ENCODE results near the gene INKA1.
A peak's percentile ranks its signal among the peaks of the same experiment; 100 is the strongest.
"Not testable (repeated sequence)": the region's sequence is repeated elsewhere in the genome, so short reads cannot be mapped to it uniquely, and the experiment has no call there.

The INKA1 gene

GRCh38 chr3:49813497-49814174 lies 10.6 kb downstream of the INKA1 start, which contains the start of gene UBA7:
TSS of gene UBA7 (minus strand) at chr3:49813953. CDS start at chr3:49813787, 166 bp downstream.
- Histone ChIP-seq H3K27ac (replicated peaks; ENCODE audit: low read length) (no peak within 1 kb of the TSS), H3K9me3 (replicated peaks in 1 of 2; ENCODE audit: control insufficient read depth in 2 of 2, insufficient read depth in 1 of 2, low read depth in 1 of 2, low read length in 2 of 2) (no peaks in the 10 kb centered on the region), H3K14ac (ENCODE audit: low read length) (peak within 1 kb of the TSS; percentile 21), H2BK120ac (ENCODE audit: low read depth, low read length) (no peak within 1 kb of the TSS), H3K18ac (ENCODE audit: low read length) (peak within 1 kb of the TSS; percentile 27), H2BK12ac (ENCODE audit: low read length) (no peak within 1 kb of the TSS), H3K4me3 (ENCODE audit: low read length in 2 of 2) (no peak within 1 kb of the TSS), H2AFZ (ENCODE audit: low read length) (peak within 1 kb of the TSS; percentile 90), H4K8ac (ENCODE audit: low read depth, low read length) (no peak within 1 kb of the TSS), H2BK5ac (ENCODE audit: low read length) (no peak within 1 kb of the TSS), H4K91ac (ENCODE audit: low read depth, low read length, poor library complexity) (no peak within 1 kb of the TSS), H3K9ac (ENCODE audit: low read depth, low read length, poor library complexity) (peak within 1 kb of the TSS; percentile 63), H3K36me3 (replicated peaks in 1 of 2; ENCODE audit: control insufficient read depth in 2 of 2, insufficient read depth in 2 of 2, low read length in 2 of 2) (peaks cover 0 to 2% of the 10 kb centered on the region in 2 donors), H3K4ac (ENCODE audit: low read length) (no peak within 1 kb of the TSS), H3K79me1 (ENCODE audit: low read depth, low read length) (no peaks in the 10 kb centered on the region), H3K4me1 (ENCODE audit: control insufficient read depth in 2 of 2, insufficient read depth in 1 of 2, low read depth in 1 of 2, low read length in 2 of 2) (no peaks in the 10 kb centered on the region), H3K23ac (ENCODE audit: low read depth, low read length, poor library complexity) (peak within 1 kb of the TSS; percentile 91), H3K4me2 (ENCODE audit: insufficient read depth, low read length, poor library complexity, severe bottlenecking) (no peak within 1 kb of the TSS), H2AK5ac (ENCODE audit: low read depth, low read length) (no peak within 1 kb of the TSS), H2BK15ac (ENCODE audit: low read length) (peak within 1 kb of the TSS; percentile 9), H3K27me3 (ENCODE audit: control insufficient read depth in 3 of 3, insufficient read depth in 3 of 3, low read depth in 1 of 3, low read length in 3 of 3) (no peaks in the 10 kb centered on the region)
- no peak for DNase-seq (ENCODE audit: low spot score)
- WGBS, 2 donors (ENCODE audit: extremely low coverage in 2 of 2, insufficient read length in 2 of 2, insufficient replicate concordance in 1 of 2): no CpG with 5 or more reads among the region's 9 CpGs

DNA sequence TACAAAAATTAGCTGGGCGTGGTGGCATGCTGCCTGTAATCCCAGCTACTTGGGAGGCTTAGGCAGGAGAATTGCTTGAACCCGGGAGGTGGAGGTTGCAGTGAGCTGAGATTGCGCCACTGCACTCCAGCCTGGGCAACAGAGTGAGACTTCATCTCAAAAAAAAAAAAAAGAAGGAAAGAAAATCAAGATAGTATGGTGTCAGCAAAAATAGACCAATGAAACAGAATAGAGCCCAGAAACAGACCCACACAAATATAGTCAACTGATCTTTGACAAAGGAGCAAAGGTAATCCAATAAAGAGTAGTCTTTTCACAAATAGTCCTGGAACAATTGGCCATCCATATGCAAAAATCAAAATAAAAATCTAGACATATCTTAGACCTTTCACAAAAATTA lies 20.1 kb downstream of the INKA1 start:
- H3K23ac ChIP-seq (ENCODE audit: low read depth, low read length, poor library complexity); H3K79me1 ChIP-seq (ENCODE audit: low read depth, low read length); H2BK15ac ChIP-seq (ENCODE audit: low read length); H3K4ac ChIP-seq (ENCODE audit: low read length); H2BK12ac ChIP-seq (ENCODE audit: low read length); H3K9ac ChIP-seq (ENCODE audit: low read depth, low read length, poor library complexity); H4K8ac ChIP-seq (ENCODE audit: low read depth, low read length); H2AFZ ChIP-seq (ENCODE audit: low read length); H3K36me3 ChIP-seq (replicated peaks in 1 of 2; ENCODE audit: control insufficient read depth in 2 of 2, insufficient read depth in 2 of 2, low read length in 2 of 2); H2BK5ac ChIP-seq (ENCODE audit: low read length); H3K4me3 ChIP-seq (ENCODE audit: low read length in 2 of 2); H3K18ac ChIP-seq (ENCODE audit: low read length); H4K91ac ChIP-seq (ENCODE audit: low read depth, low read length, poor library complexity); DNase-seq (ENCODE audit: low spot score); H3K4me1 ChIP-seq (ENCODE audit: control insufficient read depth in 2 of 2, insufficient read depth in 1 of 2, low read depth in 1 of 2, low read length in 2 of 2); H2BK120ac ChIP-seq (ENCODE audit: low read depth, low read length); H3K27me3 ChIP-seq (ENCODE audit: control insufficient read depth in 3 of 3, insufficient read depth in 3 of 3, low read depth in 1 of 3, low read length in 3 of 3); H3K4me2 ChIP-seq (ENCODE audit: insufficient read depth, low read length, poor library complexity, severe bottlenecking); H2AK5ac ChIP-seq (ENCODE audit: low read depth, low read length); H3K9me3 ChIP-seq (replicated peaks in 1 of 2; ENCODE audit: control insufficient read depth in 2 of 2, insufficient read depth in 1 of 2, low read depth in 1 of 2, low read length in 2 of 2); H3K14ac ChIP-seq (ENCODE audit: low read length); H3K27ac ChIP-seq (replicated peaks; ENCODE audit: low read length): not testable (repeated sequence)
- no CpG with 5 or more reads among the region's 3 CpGs for WGBS, 2 donors (ENCODE audit: extremely low coverage in 2 of 2, insufficient read length in 2 of 2, insufficient replicate concordance in 1 of 2)

- no peak overlapping the region for H4K8ac ChIP-seq (ENCODE audit: low read depth, low read length)
- no peaks in the 10 kb centered on the region for H3K9me3 ChIP-seq (replicated peaks in 1 of 2; ENCODE audit: control insufficient read depth in 2 of 2, insufficient read depth in 1 of 2, low read depth in 1 of 2, low read length in 2 of 2)
- no peak overlapping the region for H2BK5ac ChIP-seq (ENCODE audit: low read length)
- no peak overlapping the region for H3K23ac ChIP-seq (ENCODE audit: low read depth, low read length, poor library complexity)
- H2BK12ac ChIP-seq (ENCODE audit: low read length): no peak overlapping the region
- H3K9ac ChIP-seq (ENCODE audit: low read depth, low read length, poor library complexity): no peak overlapping the region
- no CpG with 5 or more reads among the region's 6 CpGs for WGBS, 2 donors (ENCODE audit: extremely low coverage in 2 of 2, insufficient read length in 2 of 2, insufficient replicate concordance in 1 of 2)
- no peak overlapping the region for H4K91ac ChIP-seq (ENCODE audit: low read depth, low read length, poor library complexity)
- H3K36me3 ChIP-seq (replicated peaks in 1 of 2; ENCODE audit: control insufficient read depth in 2 of 2, insufficient read depth in 2 of 2, low read length in 2 of 2): peaks cover 27 to 35% of the 10 kb centered on the region in 2 donors
- H2BK15ac ChIP-seq (ENCODE audit: low read length): no peak overlapping the region
- H3K14ac ChIP-seq (ENCODE audit: low read length): no peak overlapping the region
- no peak overlapping the region for H3K4me2 ChIP-seq (ENCODE audit: insufficient read depth, low read length, poor library complexity, severe bottlenecking)
- H3K27me3 ChIP-seq (ENCODE audit: control insufficient read depth in 3 of 3, insufficient read depth in 3 of 3, low read depth in 1 of 3, low read length in 3 of 3): no peaks in the 10 kb centered on the region
- H2AK5ac ChIP-seq (ENCODE audit: low read depth, low read length): no peak overlapping the region
- H3K4me1 ChIP-seq (ENCODE audit: control insufficient read depth in 2 of 2, insufficient read depth in 1 of 2, low read depth in 1 of 2, low read length in 2 of 2): no peaks in the 10 kb centered on the region
- H3K79me1 ChIP-seq (ENCODE audit: low read depth, low read length): no peaks in the 10 kb centered on the region
- H3K18ac ChIP-seq (ENCODE audit: low read length): no peak overlapping the region
- no peak overlapping the region for H2BK120ac ChIP-seq (ENCODE audit: low read depth, low read length)
- no peak overlapping the region for H3K27ac ChIP-seq (replicated peaks; ENCODE audit: low read length)
- DNase-seq (ENCODE audit: low spot score): no peak
- no peak overlapping the region for H3K4me3 ChIP-seq (ENCODE audit: low read length in 2 of 2)
- no peak overlapping the region for H3K4ac ChIP-seq (ENCODE audit: low read length)
- H2AFZ ChIP-seq (ENCODE audit: low read length): no peak overlapping the region
Measured at GRCh38 chr3:49826016-49826415, 23.0 kb downstream of the INKA1 start.

GRCh38 chr3:49831341-49831740 lies 28.3 kb downstream of the INKA1 start:
- no peak overlapping the region for H4K91ac ChIP-seq (ENCODE audit: low read depth, low read length, poor library complexity)
- no peak overlapping the region for H2AK5ac ChIP-seq (ENCODE audit: low read depth, low read length)
- H3K14ac ChIP-seq (ENCODE audit: low read length): no peak overlapping the region
- no peak overlapping the region for H2BK5ac ChIP-seq (ENCODE audit: low read length)
- no peak overlapping the region for H3K27ac ChIP-seq (replicated peaks; ENCODE audit: low read length)
- no peak overlapping the region for H3K23ac ChIP-seq (ENCODE audit: low read depth, low read length, poor library complexity)
- no peak overlapping the region for H2BK120ac ChIP-seq (ENCODE audit: low read depth, low read length)
- no peak overlapping the region for H3K18ac ChIP-seq (ENCODE audit: low read length)
- no peak for DNase-seq (ENCODE audit: low spot score)
- no peak overlapping the region for H2BK12ac ChIP-seq (ENCODE audit: low read length)
- H3K79me1 ChIP-seq (ENCODE audit: low read depth, low read length): no peaks in the 10 kb centered on the region
- H3K9ac ChIP-seq (ENCODE audit: low read depth, low read length, poor library complexity): no peak overlapping the region
- no peak overlapping the region for H3K4me3 ChIP-seq (ENCODE audit: low read length in 2 of 2)
- H3K4me1 ChIP-seq (ENCODE audit: control insufficient read depth in 2 of 2, insufficient read depth in 1 of 2, low read depth in 1 of 2, low read length in 2 of 2): no peaks in the 10 kb centered on the region
- H2AFZ ChIP-seq (ENCODE audit: low read length): no peak overlapping the region
- no peak overlapping the region for H2BK15ac ChIP-seq (ENCODE audit: low read length)
- H3K36me3 ChIP-seq (replicated peaks in 1 of 2; ENCODE audit: control insufficient read depth in 2 of 2, insufficient read depth in 2 of 2, low read length in 2 of 2): peaks cover 40 to 77% of the 10 kb centered on the region in 2 donors
- no peaks in the 10 kb centered on the region for H3K9me3 ChIP-seq (replicated peaks in 1 of 2; ENCODE audit: control insufficient read depth in 2 of 2, insufficient read depth in 1 of 2, low read depth in 1 of 2, low read length in 2 of 2)
- H3K4ac ChIP-seq (ENCODE audit: low read length): no peak overlapping the region
- WGBS, 2 donors (ENCODE audit: extremely low coverage in 2 of 2, insufficient read length in 2 of 2, insufficient replicate concordance in 1 of 2): no CpG with 5 or more reads among the region's 3 CpGs
- H3K27me3 ChIP-seq (ENCODE audit: control insufficient read depth in 3 of 3, insufficient read depth in 3 of 3, low read depth in 1 of 3, low read length in 3 of 3): no peaks in the 10 kb centered on the region
- H3K4me2 ChIP-seq (ENCODE audit: insufficient read depth, low read length, poor library complexity, severe bottlenecking): no peak overlapping the region
- no peak overlapping the region for H4K8ac ChIP-seq (ENCODE audit: low read depth, low read length)
